ENCODE data around the gene TCF20.

Gene TCF20

GRCh38 chr22:42277232-42277753 is 6.8 kb upstream of the TCF20 start:
- DNase-seq (ENCODE audit: low read depth in 1 of 2, low spot score in 1 of 2), result no peak
- no peak for TF ChIP-seq GABPA (IDR thresholded peaks at IDR 0.05; ENCODE audit: low read depth)
- no peak for TF ChIP-seq SPI1 (IDR thresholded peaks at IDR 0.05; ENCODE audit: borderline replicate concordance, low read depth)
- TF ChIP-seq POLR2AphosphoS5 (IDR thresholded peaks at IDR 0.05; ENCODE audit: low read depth), result no peak
- no peak for TF ChIP-seq REST (IDR thresholded peaks at IDR 0.05; ENCODE audit: insufficient replicate concordance, low read depth)
- no peak for TF ChIP-seq CTCF (IDR thresholded peaks at IDR 0.05; ENCODE audit: insufficient read depth, low read length)
- Histone ChIP-seq H3K4me3 (replicated peaks; ENCODE audit: insufficient read depth, low read length) (no peak overlapping the region), H3K27me3 (ENCODE audit: insufficient read depth, poor library complexity, severe bottlenecking) (no peaks in the 10 kb centered on the region), H3K27ac (replicated peaks) (no peak overlapping the region)

GRCh38 chr22:42275970-42276369 is 5.5 kb upstream of the TCF20 start:
- TF ChIP-seq SPI1 (IDR thresholded peaks at IDR 0.05; ENCODE audit: borderline replicate concordance, low read depth) (no peak), GABPA (IDR thresholded peaks at IDR 0.05; ENCODE audit: low read depth) (no peak), POLR2AphosphoS5 (IDR thresholded peaks at IDR 0.05; ENCODE audit: low read depth) (no peak), REST (IDR thresholded peaks at IDR 0.05; ENCODE audit: insufficient replicate concordance, low read depth) (no peak), CTCF (IDR thresholded peaks at IDR 0.05; ENCODE audit: insufficient read depth, low read length) (no peak)
- no peaks in the 10 kb centered on the region for H3K27me3 ChIP-seq (ENCODE audit: insufficient read depth, poor library complexity, severe bottlenecking)
- no peak for DNase-seq (ENCODE audit: low read depth in 1 of 2, low spot score in 1 of 2)
- H3K4me3 ChIP-seq (replicated peaks; ENCODE audit: insufficient read depth, low read length), result no peak overlapping the region
- no peak overlapping the region for H3K27ac ChIP-seq (replicated peaks)

- Histone ChIP-seq H3K4me3 (replicated peaks; ENCODE audit: insufficient read depth, low read length) (no peak overlapping the region), H3K27ac (replicated peaks) (no peak overlapping the region), H3K27me3 (ENCODE audit: insufficient read depth, poor library complexity, severe bottlenecking) (no peaks in the 10 kb centered on the region)
- DNase-seq (ENCODE audit: low read depth in 1 of 2, low spot score in 1 of 2), result no peak
- no peak for TF ChIP-seq SPI1 (IDR thresholded peaks at IDR 0.05; ENCODE audit: borderline replicate concordance, low read depth)
- TF ChIP-seq REST (IDR thresholded peaks at IDR 0.05; ENCODE audit: insufficient replicate concordance, low read depth), result no peak
- TF ChIP-seq GABPA (IDR thresholded peaks at IDR 0.05; ENCODE audit: low read depth), result no peak
- TF ChIP-seq POLR2AphosphoS5 (IDR thresholded peaks at IDR 0.05; ENCODE audit: low read depth), result no peak
- TF ChIP-seq CTCF (IDR thresholded peaks at IDR 0.05; ENCODE audit: insufficient read depth, low read length), result no peak
Observed at GRCh38 chr22:42275176-42275575, 4.7 kb upstream of the TCF20 start.
